GM19193 (cell line): Measurements from ENCODE around the gene KYAT1.

Experiments
- POLR2A ChIP-seq: IDR thresholded peaks from 4 replicates; pipeline ENCODE4 v1.6.1; 2011; ENCODE audit not compliant: insufficient read depth, insufficient read length; ENCODE audit errors: extremely low read depth

The KYAT1 gene

DNA sequence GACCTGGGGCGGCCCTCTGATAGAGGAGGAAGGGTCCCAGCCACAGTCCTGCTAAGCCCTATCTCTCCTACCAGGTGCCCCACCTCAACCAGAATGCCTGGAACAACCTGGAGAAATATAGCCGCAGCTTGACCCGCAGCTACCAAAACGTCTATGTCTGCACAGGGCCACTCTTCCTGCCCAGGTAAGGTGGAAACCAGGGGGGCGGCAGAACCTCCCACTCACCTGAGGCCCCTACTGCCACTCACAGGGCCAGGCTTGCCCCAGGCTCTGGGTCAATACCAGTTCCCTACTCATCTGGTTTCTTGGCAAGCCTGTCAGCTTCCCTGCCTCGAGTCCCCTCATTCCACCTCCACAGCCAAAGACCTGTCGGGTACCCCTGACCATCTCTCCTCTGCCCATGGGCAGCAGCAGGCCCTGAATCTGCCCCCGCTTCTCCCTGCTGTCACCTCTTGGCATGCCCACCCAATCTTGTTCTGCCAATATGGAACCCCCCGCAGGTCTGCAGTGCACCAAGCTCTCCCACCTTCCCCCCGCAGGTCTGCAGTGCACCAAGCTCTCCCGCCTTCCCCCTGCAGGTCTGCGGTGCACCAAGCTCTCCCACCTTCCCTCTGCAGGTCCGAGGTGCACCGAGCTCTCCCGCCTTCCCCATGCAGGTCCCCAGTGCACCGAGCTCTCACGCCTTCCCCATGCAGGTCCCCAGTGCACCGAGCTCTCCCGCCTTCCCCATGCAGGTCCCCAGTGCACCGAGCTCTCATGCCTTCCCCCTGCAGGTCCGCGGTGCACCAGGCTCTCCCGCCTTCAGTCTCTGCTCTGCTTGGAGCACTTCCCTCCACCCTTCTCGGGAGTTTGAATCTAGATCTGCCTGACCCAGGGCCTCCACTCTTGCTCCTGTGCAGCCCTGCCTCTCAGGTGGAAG is 60.8 kb downstream of the KYAT1 start:
- no peak for TF ChIP-seq POLR2A

GRCh38 chr9:128819716-128820664 is 61.8 kb downstream of the KYAT1 start:
- TF ChIP-seq POLR2A = no peak

GRCh38 chr9:128818839-128819715 is 62.7 kb downstream of the KYAT1 start:
- TF ChIP-seq POLR2A = no peak

- peak; percentile 84 for TF ChIP-seq POLR2A
These were observed 63.5 kb downstream of the KYAT1 start, which contains the start of gene ENDOG for GRCh38 chr9:128818099-128818838. Gene ENDOG (plus strand): TSS chr9:128818500. CDS start chr9:128818685, 185 bp downstream.

- TF ChIP-seq POLR2A = no peak
These were observed 70.9 kb downstream of the KYAT1 start for GRCh38 chr9:128810873-128811272.

- TF ChIP-seq POLR2A = no peak
These were observed 71.9 kb downstream of the KYAT1 start for GRCh38 chr9:128809831-128810230.

- TF ChIP-seq POLR2A = no peak
These were observed 72.6 kb downstream of the KYAT1 start for GRCh38 chr9:128809036-128809599.

DNA sequence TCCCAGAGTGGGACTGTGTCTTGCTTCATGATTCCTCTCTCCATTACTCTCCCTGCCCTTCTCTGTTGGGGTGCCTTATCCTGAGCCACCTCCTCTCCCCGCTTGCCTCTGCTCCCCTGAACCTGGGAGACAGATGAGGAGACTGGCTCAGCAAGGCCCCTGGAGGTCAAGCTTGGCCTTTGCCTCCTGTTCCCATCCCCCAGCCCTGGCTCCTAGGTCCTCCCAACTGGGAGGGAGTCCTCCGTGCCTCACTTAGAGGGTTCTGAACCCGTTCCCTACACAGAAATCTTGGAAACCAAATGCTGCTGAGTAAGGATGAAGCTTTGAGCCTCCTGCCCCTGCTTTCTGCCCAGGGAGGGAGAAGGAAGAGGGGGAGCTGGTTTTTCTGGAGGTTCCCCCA is 73.2 kb downstream of the KYAT1 start:
- TF ChIP-seq POLR2A = no peak

- no peak for TF ChIP-seq POLR2A
These were observed 73.9 kb downstream of the KYAT1 start for GRCh38 chr9:128807827-128808226.

DNA sequence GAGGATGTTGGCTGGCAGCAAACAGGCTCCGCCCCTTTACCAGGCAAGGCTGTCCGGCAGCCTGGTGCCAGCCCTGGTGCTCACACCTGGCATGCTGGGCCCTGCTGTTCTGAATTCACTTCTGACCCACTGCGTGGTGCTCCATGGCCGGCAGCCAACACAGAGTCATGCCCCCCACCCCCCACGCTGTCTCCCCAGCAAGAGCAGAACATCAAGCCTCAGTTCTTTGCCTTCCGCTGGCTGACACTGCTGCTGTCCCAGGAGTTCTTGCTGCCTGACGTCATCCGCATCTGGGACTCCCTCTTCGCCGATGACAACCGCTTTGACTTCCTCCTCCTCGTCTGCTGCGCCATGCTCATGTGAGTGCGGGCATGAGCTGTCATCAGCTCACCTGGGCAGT is 76.1 kb downstream of the KYAT1 start:
- no peak for TF ChIP-seq POLR2A

GRCh38 chr9:128802482-128802881 is 79.3 kb downstream of the KYAT1 start:
- no peak for TF ChIP-seq POLR2A

DNA sequence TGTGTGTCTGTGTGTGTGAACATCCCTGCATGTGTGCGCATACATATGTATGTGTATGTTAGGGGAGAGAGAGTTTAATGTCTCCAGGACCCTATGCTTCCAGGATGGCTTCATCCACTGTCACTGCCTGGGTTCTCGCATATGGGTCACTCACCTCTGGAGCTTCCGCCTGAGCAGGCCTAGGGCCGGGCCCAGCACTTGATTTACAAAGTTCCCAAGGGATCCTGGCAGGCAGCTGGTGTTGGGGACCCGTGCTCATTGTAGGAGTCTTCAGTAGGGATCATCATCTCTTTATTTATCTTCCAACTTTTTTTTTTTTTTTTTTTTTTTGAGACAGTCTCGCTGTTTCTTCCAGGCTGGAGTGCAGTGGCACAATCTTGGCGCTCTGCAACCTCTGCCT is 81.7 kb downstream of the KYAT1 start:
- no peak for TF ChIP-seq POLR2A

- no peak for TF ChIP-seq POLR2A
These were observed 82.9 kb downstream of the KYAT1 start for GRCh38 chr9:128798896-128799295.
